Suppressor macrophage treated with lipopolysaccharide for 1 hour (primary cell): ENCODE measurements around the gene IL22RA2.
"Not testable (repeated sequence)": the region's sequence is repeated elsewhere in the genome, so short reads cannot be mapped to it uniquely, and the experiment has no call there.

ENCODE experiments used
- DNase-seq, 3 donors: peaks; one replicate each; pipeline ENCODE4 v3.0.0-alpha.2; 2020 to 2022

Gene IL22RA2

GRCh38 chr6:137121401-137121997 is 51.9 kb downstream of the IL22RA2 start:
- no peak for DNase-seq

- DNase-seq: no peak
These were observed 52.7 kb downstream of the IL22RA2 start for GRCh38 chr6:137120748-137121147.

DNA sequence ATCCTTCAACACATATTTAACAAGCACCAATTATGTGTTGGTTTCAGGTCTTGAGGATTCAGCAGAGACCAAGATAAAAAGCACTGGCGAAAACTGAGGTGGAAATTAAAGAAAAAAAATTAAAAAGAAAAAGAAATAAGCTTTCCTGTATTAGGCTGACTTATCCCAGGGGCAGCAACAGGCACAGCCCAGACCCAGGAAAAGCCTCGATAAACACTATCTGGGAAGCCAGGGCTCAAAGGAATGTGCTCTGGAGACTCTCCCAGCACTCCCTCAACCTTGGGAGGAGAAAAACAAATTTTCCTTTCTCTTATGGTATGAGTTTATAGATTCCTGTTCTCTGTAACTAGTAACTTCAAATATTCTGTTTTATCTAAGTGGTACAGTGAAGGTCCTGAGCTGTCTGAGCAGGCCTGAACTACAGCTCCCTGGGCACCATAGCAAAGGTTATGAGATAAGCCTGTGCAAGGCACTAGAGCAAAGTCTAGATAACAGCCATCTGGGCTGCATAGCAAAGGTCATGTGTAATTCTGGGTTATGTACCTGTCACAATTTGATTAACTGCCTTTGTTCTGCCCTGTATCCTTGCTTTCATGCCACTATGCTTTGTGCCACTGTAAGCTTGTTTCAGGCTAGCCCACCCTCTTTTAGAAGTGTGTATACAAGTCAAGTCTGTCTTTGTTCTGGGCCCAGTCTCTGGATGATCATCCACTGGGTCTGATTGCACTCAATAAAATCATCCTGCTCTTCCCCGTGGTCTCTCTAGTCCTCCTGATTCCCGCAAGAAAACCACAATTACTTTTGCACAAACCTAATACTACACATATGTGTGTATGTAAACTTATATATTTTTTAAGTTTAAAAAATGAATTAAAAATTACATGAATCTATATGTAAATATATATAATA is 54.0 kb downstream of the IL22RA2 start:
- DNase-seq: no peak

GRCh38 chr6:137117581-137117980 is 55.9 kb downstream of the IL22RA2 start:
- no peak for DNase-seq

GRCh38 chr6:137116807-137117206 is 56.6 kb downstream of the IL22RA2 start:
- no peak for DNase-seq

- DNase-seq: no peak
These were observed 57.8 kb downstream of the IL22RA2 start for GRCh38 chr6:137115658-137116057.

- DNase-seq: no peak
These were observed 61.4 kb downstream of the IL22RA2 start for GRCh38 chr6:137112067-137112355.

GRCh38 chr6:137111296-137112066 is 62.0 kb downstream of the IL22RA2 start:
- DNase-seq: no peak

- DNase-seq: peak; percentile 5 to 50 (median 32)
These were observed 65.7 kb downstream of the IL22RA2 start for GRCh38 chr6:137107767-137108105.

- not testable (repeated sequence) for DNase-seq
These were observed 66.2 kb downstream of the IL22RA2 start for GRCh38 chr6:137107047-137107766.

- DNase-seq: no peak
These were observed 67.3 kb downstream of the IL22RA2 start for GRCh38 chr6:137106183-137106582.

DNA sequence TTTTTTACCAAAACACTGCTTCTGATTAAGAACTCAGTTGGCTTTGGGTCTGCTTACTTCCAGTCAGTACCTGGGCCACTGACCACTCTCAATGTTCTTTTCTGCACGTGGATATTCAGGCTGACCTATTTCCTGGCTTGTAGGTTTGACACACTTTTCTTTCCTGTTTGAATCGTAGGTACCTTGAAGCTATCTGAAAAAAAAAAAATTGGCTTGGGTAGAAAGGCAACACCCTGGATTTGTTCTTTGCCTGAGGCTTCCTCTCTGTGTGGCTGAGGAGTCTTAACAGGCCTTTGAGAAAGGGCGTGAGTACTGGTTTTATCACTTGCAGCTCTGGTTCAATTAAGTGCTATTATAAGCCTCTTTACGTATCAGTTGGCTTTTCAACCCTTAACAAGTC is 68.1 kb downstream of the IL22RA2 start:
- DNase-seq: no peak

GRCh38 chr6:137104926-137105325 is 68.5 kb downstream of the IL22RA2 start:
- no peak for DNase-seq

DNA sequence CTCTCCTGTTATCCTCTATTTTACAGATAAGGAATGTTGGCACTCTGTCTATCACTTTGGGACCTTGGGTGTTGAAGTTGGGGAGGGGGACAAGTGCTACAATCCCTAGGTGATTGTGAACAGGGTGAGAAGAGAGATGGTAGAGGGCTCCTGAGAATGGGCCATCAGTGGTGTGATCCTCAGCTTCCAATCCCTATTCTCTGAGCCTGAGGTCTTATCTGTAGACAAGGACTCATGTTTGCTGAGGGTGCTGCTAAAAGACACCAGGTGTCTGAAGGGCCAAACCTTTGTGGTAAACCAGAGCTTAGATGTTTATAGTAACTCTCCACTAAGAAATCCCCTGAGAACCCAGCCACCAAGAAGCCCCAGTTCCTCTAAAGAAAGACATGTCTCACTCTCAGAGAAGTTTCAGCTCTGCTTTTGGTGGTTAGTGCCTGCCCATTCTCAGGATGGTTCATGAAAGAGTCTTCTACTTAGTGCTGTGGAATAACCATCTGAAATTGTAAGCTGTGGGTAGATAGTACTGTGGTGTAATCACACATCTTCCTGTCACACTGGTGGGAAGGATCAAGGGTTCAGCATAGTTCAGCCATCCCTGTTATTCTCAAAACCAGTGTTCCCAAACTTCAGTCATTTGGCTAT is 70.5 kb downstream of the IL22RA2 start:
- no peak for DNase-seq

- DNase-seq: peak in 2 of 3 donors; percentile 24 to 29
These were observed 71.2 kb downstream of the IL22RA2 start for GRCh38 chr6:137102050-137102848.

DNA sequence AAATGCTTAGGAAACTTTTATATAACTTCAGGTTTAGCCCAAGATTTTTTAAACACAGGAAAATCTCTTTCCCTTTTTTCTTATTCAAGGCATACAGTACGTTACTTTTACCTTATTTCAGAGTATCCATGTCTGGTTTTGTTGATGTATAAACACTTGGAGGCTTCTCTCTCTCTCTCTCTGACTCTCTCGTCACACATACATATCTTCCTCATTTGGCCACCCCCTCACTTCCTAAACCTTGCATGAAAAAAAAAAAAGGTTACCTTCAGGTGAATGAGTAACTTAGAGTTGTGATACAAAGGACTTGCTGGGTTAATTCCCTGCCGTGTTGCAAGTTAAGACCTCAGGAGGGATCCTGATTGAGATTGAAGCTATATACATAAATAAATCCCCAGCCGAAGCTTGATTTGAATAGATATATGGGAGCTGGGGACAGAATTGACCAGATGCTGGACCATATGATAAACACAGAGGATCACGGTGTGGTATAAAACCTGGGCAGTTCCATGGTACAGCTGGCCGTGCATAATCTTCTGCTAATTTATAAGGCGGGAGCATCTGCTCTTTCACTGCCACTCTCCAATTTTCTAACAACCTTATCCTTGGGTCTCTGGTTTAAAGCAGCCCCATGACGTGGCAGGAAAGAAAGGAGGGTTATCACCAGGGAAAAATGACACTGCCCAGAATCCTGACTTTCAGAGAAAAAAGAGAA is 73.6 kb downstream of the IL22RA2 start:
- no peak for DNase-seq

GRCh38 chr6:137097526-137097925 is 75.9 kb downstream of the IL22RA2 start:
- DNase-seq: no peak

GRCh38 chr6:137097057-137097456 is 76.4 kb downstream of the IL22RA2 start:
- peak in 2 of 3 donors; percentile 26 to 33 for DNase-seq

- peak; percentile 72 to 81 (median 78) for DNase-seq
These were observed 77.7 kb downstream of the IL22RA2 start for GRCh38 chr6:137095651-137096238.

DNA sequence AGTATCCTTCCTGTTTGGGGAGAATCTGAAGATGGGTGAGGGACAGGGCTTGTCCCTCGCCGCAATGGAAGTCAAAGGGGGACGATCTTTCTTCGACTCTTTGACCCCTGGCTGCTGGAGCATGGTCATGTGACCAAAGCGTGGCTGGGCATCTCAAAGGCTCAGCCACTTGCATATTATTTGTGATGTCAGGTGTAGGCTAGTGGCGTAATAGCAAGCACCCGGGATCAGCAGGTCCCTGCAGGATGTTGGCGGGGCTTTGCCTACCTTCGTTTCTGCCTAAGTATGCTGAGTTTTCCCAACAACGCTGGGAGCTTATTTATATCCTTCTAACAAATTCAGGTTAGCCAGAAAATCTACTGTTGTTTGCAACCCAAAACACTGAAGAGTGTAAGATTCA is 78.4 kb downstream of the IL22RA2 start:
- DNase-seq: no peak
